Activated naive CD8-positive, alpha-beta T cell treated with anti-CD3 and anti-CD28 coated beads for 36 hours (primary cell): Measurements from ENCODE around the gene GAPDHS. TPM values are rescaled to one million over a fixed set of nuclear protein-coding genes. Genes with fewer than 3 reads are reported as not detected.

ENCODE experiments used
- DNase-seq: peaks from one replicate; pipeline ENCODE4 v3.0.0; 2021
- H3K27ac Mint-ChIP-seq: one replicate; pipeline ENCODE4 v1.8.0; 2022; ENCODE audit warnings: mild to moderate bottlenecking, moderate library complexity, mixed read lengths
- H3K27me3 Mint-ChIP-seq: one replicate; pipeline ENCODE4 v1.8.0; 2022; ENCODE audit warnings: mild to moderate bottlenecking, mixed read lengths
- H3K36me3 Mint-ChIP-seq: one replicate; pipeline ENCODE4 v1.8.0; 2021; ENCODE audit warnings: mild to moderate bottlenecking, mixed read lengths
- H3K4me1 Mint-ChIP-seq: one replicate; pipeline ENCODE4 v1.8.0; 2021; ENCODE audit warnings: mixed read lengths
- H3K4me3 Mint-ChIP-seq: one replicate; pipeline ENCODE4 v1.8.0; 2022; ENCODE audit warnings: mild to moderate bottlenecking, moderate library complexity, mixed read lengths
- H3K9me3 Mint-ChIP-seq: one replicate; pipeline ENCODE4 v1.8.0; 2022; ENCODE audit warnings: mixed read lengths
- total RNA-seq, 2 experiments: library from RNA; stranded (reverse); gene quantifications; one replicate each; pipeline ENCODE4 v1.2.3, GENCODE V29; 2021

The GAPDHS gene
- total RNA-seq, 2 experiments from 2014 or later: not detected

DNA sequence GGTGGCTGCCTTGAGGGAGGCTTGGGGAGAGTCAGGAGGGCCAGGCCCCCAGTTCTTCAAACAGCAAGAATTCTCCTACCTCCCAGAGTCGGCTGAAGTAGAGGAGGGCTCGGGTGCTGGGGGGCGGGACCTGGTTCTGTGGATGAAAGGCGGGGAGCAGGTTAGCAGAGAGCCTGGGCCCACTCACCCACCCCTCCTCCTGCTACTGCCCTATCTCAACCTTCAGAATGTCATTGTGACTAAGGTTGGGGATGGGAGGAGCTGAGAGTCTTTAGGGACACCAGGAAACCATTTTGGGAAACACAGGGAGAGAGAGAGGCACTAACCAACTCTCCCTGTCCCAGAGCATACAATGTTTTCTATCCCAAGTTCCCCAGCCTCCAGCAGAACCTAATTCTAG is 30.5 kb upstream of the GAPDHS start:
- no peak overlapping the region for H3K27ac Mint-ChIP-seq

DNA sequence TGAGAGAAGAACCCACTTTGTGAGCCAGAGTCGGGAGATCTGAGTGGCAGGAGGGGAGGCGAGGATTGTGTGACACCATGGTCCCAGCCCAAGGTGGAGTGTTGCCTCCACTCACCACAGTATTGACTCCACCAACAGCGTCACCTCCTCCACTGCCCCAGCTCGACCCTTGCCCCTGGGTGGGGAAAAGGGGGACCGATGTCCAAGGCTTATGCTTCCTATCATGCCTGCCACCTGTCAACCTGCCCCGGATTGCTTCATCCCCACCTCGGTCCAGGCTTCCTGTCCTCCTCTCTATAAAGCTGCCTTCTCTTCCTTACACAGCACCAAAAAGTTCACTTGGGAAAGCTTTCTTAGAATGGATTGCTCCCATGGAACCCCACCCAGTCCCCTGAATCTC is 27.2 kb upstream of the GAPDHS start:
- H3K27ac Mint-ChIP-seq: no peak overlapping the region
- no peak for DNase-seq
- H3K4me3 Mint-ChIP-seq: no peak overlapping the region
- H3K27me3 Mint-ChIP-seq: peaks cover 54% of the 10 kb centered on the region
- peaks cover 13% of the 10 kb centered on the region for H3K4me1 Mint-ChIP-seq
- H3K9me3 Mint-ChIP-seq: no peaks in the 10 kb centered on the region
- H3K36me3 Mint-ChIP-seq: no peaks in the 10 kb centered on the region

More for the DNA sequence above, 30.5 kb upstream of the GAPDHS start:
- H3K4me3 Mint-ChIP-seq: no peak overlapping the region
- H3K4me1 Mint-ChIP-seq: no peaks in the 10 kb centered on the region
- H3K9me3 Mint-ChIP-seq: no peaks in the 10 kb centered on the region
- H3K27me3 Mint-ChIP-seq: peaks cover 25% of the 10 kb centered on the region
- no peaks in the 10 kb centered on the region for H3K36me3 Mint-ChIP-seq
- DNase-seq: no peak

DNA sequence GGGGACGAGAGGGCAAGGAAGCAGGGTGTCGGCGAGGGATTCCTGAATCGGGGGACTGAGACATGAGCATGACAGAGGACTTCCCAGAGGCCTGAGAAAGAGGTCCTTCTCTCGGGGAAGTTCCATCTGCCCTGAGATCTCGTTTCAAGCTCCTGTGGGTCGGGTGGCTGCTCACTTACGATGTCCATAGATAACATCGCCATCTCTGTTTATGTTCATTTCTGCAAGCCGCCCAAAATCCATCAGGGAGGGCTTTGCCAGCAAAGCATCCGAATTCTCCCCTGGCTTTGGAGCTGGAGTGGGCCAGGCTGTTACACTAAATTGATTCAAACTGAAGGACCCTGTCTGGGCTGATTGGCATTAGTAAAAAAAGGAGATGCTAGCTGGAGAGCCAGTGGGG is 25.7 kb upstream of the GAPDHS start:
- no peaks in the 10 kb centered on the region for H3K9me3 Mint-ChIP-seq
- H3K4me1 Mint-ChIP-seq: peaks cover 13% of the 10 kb centered on the region
- H3K36me3 Mint-ChIP-seq: no peaks in the 10 kb centered on the region
- peaks cover 70% of the 10 kb centered on the region for H3K27me3 Mint-ChIP-seq
- DNase-seq: no peak
- no peak overlapping the region for H3K27ac Mint-ChIP-seq
- no peak overlapping the region for H3K4me3 Mint-ChIP-seq

DNA sequence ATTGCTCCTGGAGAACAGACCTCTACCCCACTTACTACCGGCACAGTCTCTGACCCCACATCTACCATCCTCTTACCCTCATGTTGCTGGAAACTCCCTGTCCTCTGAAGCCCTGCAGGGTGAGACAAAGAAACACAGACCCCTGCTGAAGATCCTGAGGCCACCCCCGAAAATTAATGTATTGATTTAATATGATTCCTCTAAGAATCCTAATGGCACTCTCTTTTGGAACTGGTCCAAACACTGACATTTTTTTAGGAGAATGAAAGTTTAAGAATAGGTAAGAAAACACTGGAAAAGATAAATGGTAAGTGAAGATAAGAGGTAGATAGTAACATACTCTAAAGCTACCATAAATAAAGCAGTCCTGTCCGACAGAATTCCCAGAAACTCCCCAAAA is 25.1 kb upstream of the GAPDHS start:
- no peaks in the 10 kb centered on the region for H3K36me3 Mint-ChIP-seq
- peaks cover 13% of the 10 kb centered on the region for H3K4me1 Mint-ChIP-seq
- H3K4me3 Mint-ChIP-seq: no peak overlapping the region
- peaks cover 71% of the 10 kb centered on the region for H3K27me3 Mint-ChIP-seq
- H3K9me3 Mint-ChIP-seq: no peaks in the 10 kb centered on the region
- H3K27ac Mint-ChIP-seq: no peak overlapping the region
- no peak for DNase-seq

DNA sequence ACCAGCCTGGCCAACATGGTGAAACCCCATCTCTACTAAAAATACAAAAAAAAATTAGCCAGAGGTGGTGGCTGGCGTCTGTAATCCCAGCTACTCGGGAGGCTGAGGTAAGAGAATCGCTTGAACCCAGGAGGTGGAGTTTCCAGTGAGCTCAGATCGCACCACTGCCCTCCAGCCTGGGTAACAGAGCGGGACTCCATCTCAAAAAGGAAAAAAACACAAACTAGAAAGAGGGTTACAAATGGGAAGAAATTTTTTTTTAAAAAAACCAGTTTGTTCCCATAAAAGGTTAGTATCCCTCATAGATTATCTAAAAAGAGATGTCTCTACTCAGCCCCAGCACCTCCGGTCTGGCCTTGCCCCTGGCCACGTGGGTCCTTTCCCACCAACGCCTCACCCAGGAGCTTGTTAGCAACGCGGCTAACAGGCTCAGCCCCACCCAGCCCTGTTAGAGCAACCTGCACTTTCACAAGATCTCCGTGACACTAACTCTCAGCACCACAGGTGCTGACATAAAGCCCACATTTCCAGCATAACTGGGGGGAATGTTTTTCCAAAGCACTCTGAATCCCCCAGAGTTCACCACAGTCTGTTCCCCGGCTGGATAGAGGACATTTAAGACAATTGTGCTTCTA is 24.1 kb upstream of the GAPDHS start:
- no peaks in the 10 kb centered on the region for H3K36me3 Mint-ChIP-seq
- no peaks in the 10 kb centered on the region for H3K9me3 Mint-ChIP-seq
- H3K27me3 Mint-ChIP-seq: peaks cover 74% of the 10 kb centered on the region
- H3K4me3 Mint-ChIP-seq: peak overlapping the region; percentile 51
- peaks cover 13% of the 10 kb centered on the region for H3K4me1 Mint-ChIP-seq
- H3K27ac Mint-ChIP-seq: no peak overlapping the region
- DNase-seq: peak; percentile 26

DNA sequence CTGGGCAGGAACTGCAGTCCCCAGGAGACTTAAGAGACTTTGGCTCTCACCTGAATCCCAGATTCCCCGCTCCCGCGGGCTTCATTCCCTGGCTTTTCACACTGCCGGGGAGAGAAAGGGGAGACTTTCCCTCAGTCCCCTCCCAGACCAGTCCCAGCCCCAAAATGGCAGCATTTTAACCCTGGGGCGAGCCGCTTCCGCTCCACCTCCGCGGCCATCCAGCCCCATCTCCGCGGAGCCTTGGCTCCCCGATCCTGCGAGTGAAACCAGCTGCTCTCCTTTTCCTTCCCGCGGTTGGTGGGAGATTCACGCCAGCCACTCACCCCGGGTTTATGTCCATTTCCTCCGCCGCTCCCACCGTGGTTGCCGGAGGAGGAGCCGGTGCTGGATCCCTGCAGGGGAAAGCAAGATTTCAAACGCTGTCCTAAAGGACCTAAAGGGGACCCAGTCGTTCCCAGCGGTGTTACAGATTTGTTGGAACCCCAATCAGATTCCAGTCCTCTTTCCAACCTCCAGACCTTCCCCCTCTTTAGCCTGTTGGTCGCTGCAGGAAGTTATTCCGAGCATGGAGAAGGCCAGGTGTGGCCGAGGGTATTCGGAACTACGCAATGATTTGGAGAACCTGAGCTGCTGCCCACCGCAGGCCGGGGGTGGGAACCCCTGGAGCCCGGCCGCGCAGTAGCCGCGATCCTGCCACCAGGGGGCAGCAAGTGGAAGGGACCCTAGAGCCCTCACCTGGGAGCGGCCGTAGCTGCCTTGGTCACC is 23.2 kb upstream of the GAPDHS start:
- Mint-ChIP-seq H3K36me3 (no peaks in the 10 kb centered on the region), H3K9me3 (no peaks in the 10 kb centered on the region), H3K4me3 (peak overlapping the region; percentile 51), H3K4me1 (peaks cover 13% of the 10 kb centered on the region), H3K27me3 (peaks cover 75% of the 10 kb centered on the region), H3K27ac (no peak overlapping the region)
- DNase-seq: peak; percentile 70

DNA sequence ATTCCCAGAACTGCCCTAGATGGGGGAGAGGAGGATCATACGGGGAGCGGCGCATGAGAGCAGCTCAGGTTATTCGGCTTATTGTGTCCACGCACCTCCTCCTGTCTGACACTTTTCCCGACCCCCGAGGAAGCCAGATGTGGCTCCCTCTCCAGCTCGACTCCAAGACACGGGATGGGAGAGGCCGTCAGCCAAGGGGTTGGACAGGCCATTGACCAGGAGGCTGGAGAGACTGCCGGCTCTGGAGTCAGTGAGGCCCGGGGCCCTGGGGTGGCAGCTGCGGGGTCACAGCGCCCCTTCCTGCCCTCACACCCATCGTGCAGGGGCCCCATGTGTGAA is 22.7 kb upstream of the GAPDHS start:
- Mint-ChIP-seq H3K27me3 (peaks cover 72% of the 10 kb centered on the region), H3K27ac (no peak overlapping the region), H3K4me3 (no peak overlapping the region), H3K4me1 (peaks cover 13% of the 10 kb centered on the region), H3K9me3 (no peaks in the 10 kb centered on the region), H3K36me3 (no peaks in the 10 kb centered on the region)
- DNase-seq: no peak

DNA sequence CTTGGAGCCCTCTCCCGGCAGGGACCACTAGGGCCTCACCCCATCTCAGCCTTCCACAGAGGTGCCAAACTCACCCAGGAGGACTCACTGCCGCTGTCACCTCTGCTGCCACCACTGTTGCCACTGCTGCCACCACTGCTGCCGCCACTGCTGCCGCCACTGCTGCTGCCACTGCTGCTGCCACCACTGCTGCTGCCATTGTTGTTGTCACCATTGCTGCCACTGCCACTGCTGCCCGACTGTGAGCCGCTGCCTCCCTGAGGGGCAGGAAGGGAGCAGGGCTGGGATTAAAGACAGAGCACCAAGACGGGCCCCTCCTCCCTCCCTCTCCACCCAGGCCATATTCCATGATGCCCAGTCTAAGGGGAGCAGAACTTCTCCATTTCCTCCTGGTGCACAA is 21.9 kb upstream of the GAPDHS start:
- peaks cover 69% of the 10 kb centered on the region for H3K27me3 Mint-ChIP-seq
- no peaks in the 10 kb centered on the region for H3K9me3 Mint-ChIP-seq
- H3K4me3 Mint-ChIP-seq: no peak overlapping the region
- H3K36me3 Mint-ChIP-seq: no peaks in the 10 kb centered on the region
- peaks cover 13% of the 10 kb centered on the region for H3K4me1 Mint-ChIP-seq
- DNase-seq: no peak
- H3K27ac Mint-ChIP-seq: no peak overlapping the region

DNA sequence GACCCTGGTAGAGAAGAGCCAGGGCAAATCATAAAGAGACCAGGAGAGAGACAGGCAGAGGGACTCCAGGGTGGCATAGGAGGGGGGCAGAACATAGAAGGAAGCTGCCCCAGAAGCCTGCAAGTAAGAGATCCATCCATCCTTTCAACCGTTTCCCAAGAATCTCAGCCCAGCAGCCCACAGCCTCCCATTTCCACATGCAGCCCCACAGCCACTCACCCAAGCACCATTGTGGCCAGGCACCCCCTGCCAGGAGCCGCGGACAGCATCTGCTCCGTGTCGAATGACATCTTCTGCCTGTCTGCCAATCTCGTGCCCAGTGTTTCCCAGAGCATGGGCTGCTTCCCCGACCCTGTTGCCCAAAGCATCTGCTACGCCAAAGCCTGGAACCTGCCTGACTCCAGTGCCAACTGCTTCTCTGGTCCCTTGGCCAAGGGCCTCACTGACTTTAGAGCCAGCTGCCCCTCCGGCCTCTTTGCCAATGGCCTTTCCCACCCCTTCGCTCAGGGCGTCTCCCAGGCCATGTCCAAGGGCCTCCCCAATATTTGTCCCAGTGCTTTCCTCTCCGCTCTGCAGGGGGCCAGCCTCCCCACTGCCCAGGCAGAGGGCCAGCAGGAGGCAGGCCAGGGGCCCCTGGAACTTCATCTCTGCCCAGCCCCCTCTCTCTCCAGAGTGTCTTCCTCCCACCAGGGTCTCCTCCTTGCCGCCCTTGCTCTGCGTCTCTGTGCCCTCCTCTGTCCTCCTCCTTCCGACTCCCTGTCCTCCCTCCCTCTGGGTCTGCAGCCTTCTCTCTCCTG is 20.2 kb upstream of the GAPDHS start:
- Mint-ChIP-seq H3K27ac (no peak overlapping the region), H3K27me3 (peaks cover 61% of the 10 kb centered on the region), H3K4me1 (peaks cover 13% of the 10 kb centered on the region), H3K9me3 (no peaks in the 10 kb centered on the region), H3K36me3 (no peaks in the 10 kb centered on the region), H3K4me3 (no peak overlapping the region)
- no peak for DNase-seq

DNA sequence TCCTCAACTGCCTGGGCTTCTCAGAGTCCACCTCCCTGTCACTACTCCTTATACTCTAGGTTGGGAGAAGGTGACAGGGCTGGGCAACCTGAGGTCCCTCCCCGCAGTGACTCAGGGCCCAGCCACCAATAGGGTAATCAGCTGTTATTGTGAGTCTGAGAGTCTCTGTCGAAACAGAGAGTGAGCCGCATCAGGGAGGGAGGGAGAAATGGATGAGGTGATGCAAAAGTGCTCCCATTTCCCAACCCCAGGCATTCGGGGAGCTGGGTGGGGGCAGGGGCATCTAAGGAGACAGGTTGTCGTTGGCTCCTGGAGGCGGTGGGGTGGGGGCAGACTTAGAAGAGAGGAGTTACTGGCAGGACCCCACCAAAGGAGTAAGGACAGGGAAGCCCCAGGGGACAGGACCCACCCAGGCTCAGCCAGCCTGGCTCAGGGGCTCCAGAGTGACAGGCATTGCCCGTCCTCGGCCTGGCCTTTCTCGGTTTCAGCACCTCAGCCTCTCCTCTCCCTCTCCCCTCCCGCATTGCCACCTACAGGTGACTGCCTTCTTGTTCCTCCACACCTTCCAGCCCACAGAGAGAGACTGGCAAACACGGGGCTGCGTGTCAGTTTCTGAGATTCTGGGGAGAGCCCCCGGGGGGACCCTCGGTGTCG is 19.5 kb upstream of the GAPDHS start, which contains the start of gene DMKN:
DMKN (minus strand) TSS at position 22 of the 654 bp plus-strand sequence. CDS start 174 bp downstream, outside the sequence.
- Mint-ChIP-seq H3K4me3 (no peak within 1 kb of the TSS), H3K36me3 (no peaks in the 10 kb centered on the region), H3K27ac (no peak within 1 kb of the TSS), H3K9me3 (no peaks in the 10 kb centered on the region), H3K27me3 (peaks cover 54% of the 10 kb centered on the region), H3K4me1 (peaks cover 13% of the 10 kb centered on the region)
- DNase-seq: no peak

DNA sequence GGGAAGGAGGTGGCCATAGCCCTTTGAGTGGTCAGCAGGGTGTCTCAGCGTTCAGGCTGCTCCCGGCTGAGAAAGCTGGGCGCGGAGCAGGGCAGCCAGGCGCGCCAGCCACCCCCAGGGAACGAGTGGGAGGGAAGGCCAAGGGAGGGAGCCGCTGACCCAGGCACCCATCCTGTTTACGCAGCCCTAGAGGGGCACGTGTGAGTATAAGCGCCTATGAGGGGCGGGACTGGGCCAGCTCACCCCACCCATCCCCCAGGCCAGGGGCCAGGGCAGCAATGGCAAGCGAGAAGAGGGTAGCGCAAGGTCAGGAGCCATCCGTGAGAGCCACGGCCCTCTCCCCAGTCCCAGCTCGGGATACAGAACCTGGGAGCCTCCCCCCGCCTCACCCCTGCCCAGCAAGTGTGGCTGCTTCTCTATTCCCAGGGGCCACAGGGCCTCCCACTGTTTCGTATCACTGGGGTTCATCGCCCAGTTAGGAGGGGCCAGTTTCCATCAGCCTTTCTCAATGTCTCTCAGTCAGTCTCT is 18.9 kb upstream of the GAPDHS start:
- Mint-ChIP-seq H3K27me3 (peaks cover 49% of the 10 kb centered on the region), H3K9me3 (no peaks in the 10 kb centered on the region), H3K27ac (no peak overlapping the region), H3K4me1 (peaks cover 11% of the 10 kb centered on the region), H3K4me3 (no peak overlapping the region), H3K36me3 (no peaks in the 10 kb centered on the region)
- DNase-seq: no peak

DNA sequence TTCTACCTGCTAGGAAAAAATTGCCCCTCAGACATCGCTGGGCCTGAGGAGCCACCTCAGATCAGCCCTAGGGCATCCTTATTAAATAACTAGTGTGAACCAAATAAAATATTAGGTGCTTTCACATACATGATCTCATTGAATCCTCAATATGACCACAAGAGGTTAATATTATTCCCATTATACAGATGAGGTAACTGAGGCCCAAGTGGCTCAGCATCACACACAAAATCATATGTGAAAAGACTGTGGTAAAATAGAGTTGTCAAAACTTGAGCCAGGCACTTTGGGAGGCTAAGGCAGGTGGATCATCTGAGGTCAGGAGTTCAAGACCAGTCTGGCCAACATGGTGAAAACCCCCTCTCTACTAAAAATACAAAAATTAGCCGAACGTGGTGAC is 16.9 kb upstream of the GAPDHS start:
- Mint-ChIP-seq H3K27ac (no peak overlapping the region), H3K9me3 (no peaks in the 10 kb centered on the region), H3K4me3 (no peak overlapping the region), H3K27me3 (peaks cover 35% of the 10 kb centered on the region), H3K4me1 (no peaks in the 10 kb centered on the region), H3K36me3 (no peaks in the 10 kb centered on the region)
- DNase-seq: no peak

DNA sequence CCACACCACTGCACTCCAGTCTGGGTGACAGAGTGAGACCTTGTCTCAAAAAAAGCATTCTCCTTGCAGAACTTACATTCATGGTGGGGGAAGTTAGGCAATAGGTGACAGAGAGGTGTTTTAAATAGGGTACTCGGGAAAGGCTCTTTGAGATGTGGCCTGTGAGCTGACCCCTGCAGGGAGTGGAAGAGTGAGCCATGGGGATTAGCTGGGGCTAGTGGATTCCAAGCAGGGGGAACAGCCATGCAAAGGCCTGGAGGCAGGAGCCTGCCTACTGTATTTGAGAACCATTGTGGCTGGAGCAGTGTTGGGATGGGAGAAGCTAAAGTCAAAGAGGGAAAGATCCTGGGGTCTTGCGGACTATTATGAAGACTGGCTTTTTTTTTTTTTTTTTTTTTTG is 15.9 kb upstream of the GAPDHS start:
- Mint-ChIP-seq H3K27me3 (peaks cover 25% of the 10 kb centered on the region), H3K36me3 (no peaks in the 10 kb centered on the region), H3K4me1 (no peaks in the 10 kb centered on the region), H3K4me3 (no peak overlapping the region), H3K9me3 (no peaks in the 10 kb centered on the region), H3K27ac (no peak overlapping the region)
- no peak for DNase-seq

DNA sequence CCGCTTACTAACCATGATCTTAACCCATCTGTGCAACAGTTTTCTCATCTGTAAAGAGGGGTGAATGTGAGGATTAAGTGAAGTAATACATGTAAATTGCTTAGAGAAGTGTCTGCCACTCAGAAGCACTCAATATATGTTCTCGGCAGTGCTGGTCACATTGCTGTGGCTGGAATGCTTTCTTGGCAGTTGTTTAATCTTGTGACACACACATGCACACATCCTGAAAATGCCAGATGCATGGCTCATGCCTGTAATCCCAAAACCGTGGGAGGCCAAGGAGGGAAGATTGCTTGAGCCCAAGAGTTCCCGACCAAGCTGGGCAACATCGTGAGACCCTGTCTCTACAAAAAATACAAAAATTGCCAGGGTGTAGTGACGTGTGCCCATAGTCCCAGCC is 14.9 kb upstream of the GAPDHS start:
- no peaks in the 10 kb centered on the region for H3K9me3 Mint-ChIP-seq
- H3K27me3 Mint-ChIP-seq: peaks cover 17% of the 10 kb centered on the region
- no peak overlapping the region for H3K4me3 Mint-ChIP-seq
- no peak for DNase-seq
- H3K4me1 Mint-ChIP-seq: no peaks in the 10 kb centered on the region
- no peaks in the 10 kb centered on the region for H3K36me3 Mint-ChIP-seq
- no peak overlapping the region for H3K27ac Mint-ChIP-seq

DNA sequence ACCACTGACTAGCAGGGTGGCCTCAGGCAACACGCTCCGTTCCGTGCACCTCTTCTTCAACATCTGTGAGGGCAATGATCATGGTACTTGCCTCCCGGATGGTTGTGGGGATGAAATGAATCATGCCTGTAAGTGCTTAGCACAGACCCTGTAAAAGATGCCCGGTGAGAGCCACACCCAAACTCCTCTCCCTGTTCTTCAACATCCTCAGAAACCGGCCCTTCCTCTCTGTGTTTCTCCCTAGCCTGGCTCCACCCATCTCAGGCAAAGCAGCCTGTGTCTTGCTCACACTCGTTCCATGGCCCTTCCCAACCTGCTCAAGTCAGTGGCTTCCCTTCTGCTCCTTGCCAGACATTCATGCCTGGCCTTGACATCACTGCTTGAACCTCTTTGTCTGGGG is 14.0 kb upstream of the GAPDHS start:
- no peak overlapping the region for H3K4me3 Mint-ChIP-seq
- peaks cover 16% of the 10 kb centered on the region for H3K27me3 Mint-ChIP-seq
- DNase-seq: no peak
- no peaks in the 10 kb centered on the region for H3K36me3 Mint-ChIP-seq
- H3K4me1 Mint-ChIP-seq: no peaks in the 10 kb centered on the region
- no peak overlapping the region for H3K27ac Mint-ChIP-seq
- H3K9me3 Mint-ChIP-seq: no peaks in the 10 kb centered on the region
